Erythroblast (primary cell): Measurements from ENCODE around the gene IFNE.

Experiments used
- GATA1 ChIP-seq: IDR thresholded peaks from 2 replicates; pipeline ENCODE4 v1.6.1; 2011; ENCODE audit warnings: low read depth, mild to moderate bottlenecking, control low read depth, low read length, moderate library complexity
- POLR2A ChIP-seq: IDR thresholded peaks from 2 replicates; pipeline ENCODE4 v1.6.1; 2011; ENCODE audit warnings: mild to moderate bottlenecking, low read length

GRCh38 chr9:21528123-21528808 is 46.2 kb upstream of the IFNE start:
- TF ChIP-seq POLR2A (no peak), GATA1 (no peak)
